Measurements from ENCODE around the gene TM2D1.

Gene TM2D1

DNA sequence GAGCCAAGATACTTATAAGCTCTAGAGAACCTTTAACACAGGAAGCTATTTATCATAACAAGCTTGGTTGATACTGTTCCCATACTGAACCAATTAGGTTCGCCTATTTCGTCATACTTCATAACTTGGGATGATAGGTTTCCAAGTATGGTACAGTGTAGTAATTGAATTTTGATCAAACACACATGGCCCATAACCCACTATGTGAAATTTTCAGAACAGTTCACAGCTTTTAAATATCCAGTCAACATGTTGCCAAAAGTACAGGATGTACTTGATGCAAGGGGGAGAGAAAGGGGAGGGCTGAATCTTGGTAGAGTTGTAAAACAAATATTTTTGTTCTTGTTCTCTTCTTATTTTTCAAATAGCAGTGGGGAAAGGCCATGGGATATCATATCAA, 86.6 kb downstream of the TM2D1 start:
- Histone ChIP-seq H4K20me1 (ENCODE audit: control insufficient read depth, insufficient read depth, low read depth, low read length) (no peaks in the 10 kb centered on the region), H3K27ac (ENCODE audit: low read depth, low read length) (no peak overlapping the region)
- TF ChIP-seq EZH2phosphoT487 (IDR thresholded peaks at IDR 0.05; ENCODE audit: borderline replicate concordance, low read length): no peak
- TF ChIP-seq, protein P1, sequence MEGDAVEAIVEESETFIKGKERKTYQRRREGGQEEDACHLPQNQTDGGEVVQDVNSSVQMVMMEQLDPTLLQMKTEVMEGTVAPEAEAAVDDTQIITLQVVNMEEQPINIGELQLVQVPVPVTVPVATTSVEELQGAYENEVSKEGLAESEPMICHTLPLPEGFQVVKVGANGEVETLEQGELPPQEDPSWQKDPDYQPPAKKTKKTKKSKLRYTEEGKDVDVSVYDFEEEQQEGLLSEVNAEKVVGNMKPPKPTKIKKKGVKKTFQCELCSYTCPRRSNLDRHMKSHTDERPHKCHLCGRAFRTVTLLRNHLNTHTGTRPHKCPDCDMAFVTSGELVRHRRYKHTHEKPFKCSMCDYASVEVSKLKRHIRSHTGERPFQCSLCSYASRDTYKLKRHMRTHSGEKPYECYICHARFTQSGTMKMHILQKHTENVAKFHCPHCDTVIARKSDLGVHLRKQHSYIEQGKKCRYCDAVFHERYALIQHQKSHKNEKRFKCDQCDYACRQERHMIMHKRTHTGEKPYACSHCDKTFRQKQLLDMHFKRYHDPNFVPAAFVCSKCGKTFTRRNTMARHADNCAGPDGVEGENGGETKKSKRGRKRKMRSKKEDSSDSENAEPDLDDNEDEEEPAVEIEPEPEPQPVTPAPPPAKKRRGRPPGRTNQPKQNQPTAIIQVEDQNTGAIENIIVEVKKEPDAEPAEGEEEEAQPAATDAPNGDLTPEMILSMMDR (IDR thresholded peaks at IDR 0.05; ENCODE audit: low read depth, low read length, poor library complexity, severe bottlenecking): no peak

DNA sequence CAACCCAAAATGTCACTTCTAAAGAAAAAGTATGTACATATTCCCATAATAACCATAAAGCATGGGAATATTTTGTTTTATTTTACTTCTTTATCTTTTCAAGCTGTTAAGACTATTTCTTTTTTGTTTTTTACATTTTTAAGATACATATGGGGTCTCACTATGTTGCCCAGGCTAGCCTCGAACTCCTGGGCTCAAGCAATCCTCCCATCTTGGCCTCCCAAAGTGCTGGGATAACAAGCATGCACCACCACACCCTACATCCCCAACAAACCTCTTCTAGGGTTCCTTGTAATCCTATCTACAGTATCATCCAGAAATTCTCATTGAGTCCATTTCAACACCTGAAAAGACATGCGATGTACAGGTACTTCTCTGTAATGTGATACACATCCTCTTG, 87.5 kb downstream of the TM2D1 start:
- H3K9me3 ChIP-seq (ENCODE audit: control insufficient read depth, insufficient read depth, low read length): no peaks in the 10 kb centered on the region
- H3K36me3 ChIP-seq (ENCODE audit: control insufficient read depth, low read length): no peaks in the 10 kb centered on the region
- H3K79me2 ChIP-seq (ENCODE audit: control insufficient read depth, low read length): no peaks in the 10 kb centered on the region
- no peak overlapping the region for H3K4me2 ChIP-seq (ENCODE audit: low read length)
- no peaks in the 10 kb centered on the region for H3K9me2 ChIP-seq (replicated peaks; ENCODE audit: control insufficient read depth, low read length)
- H3K4me1 ChIP-seq (ENCODE audit: control insufficient read depth, low read length): peaks cover 9% of the 10 kb centered on the region
- 0 out of 2 replicates have a peak, but pooled peaks cover 5% of the 10 kb centered on the region for H3K27me3 ChIP-seq (ENCODE audit: control insufficient read depth, low read length)
- H3K4me3 ChIP-seq (ENCODE audit: low read length): no peak overlapping the region
- H3F3A ChIP-seq (ENCODE audit: control insufficient read depth, insufficient read depth): no peaks in the 10 kb centered on the region
- no peak overlapping the region for H3K27ac ChIP-seq (ENCODE audit: low read depth, low read length)
- no peaks in the 10 kb centered on the region for H4K20me1 ChIP-seq (ENCODE audit: control insufficient read depth, insufficient read depth, low read depth, low read length)
- TF ChIP-seq, protein P1 (IDR thresholded peaks at IDR 0.05; ENCODE audit: low read depth, low read length, poor library complexity, severe bottlenecking): no peak
- TF ChIP-seq EZH2phosphoT487 (IDR thresholded peaks at IDR 0.05; ENCODE audit: borderline replicate concordance, low read length): no peak

More for the DNA sequence above, 86.6 kb downstream of the TM2D1 start:
- Histone ChIP-seq H3K4me2 (ENCODE audit: low read length) (no peak overlapping the region), H3F3A (ENCODE audit: control insufficient read depth, insufficient read depth) (no peaks in the 10 kb centered on the region), H3K79me2 (ENCODE audit: control insufficient read depth, low read length) (no peaks in the 10 kb centered on the region), H3K27me3 (ENCODE audit: control insufficient read depth, low read length) (0 out of 2 replicates have a peak, but pooled peaks cover 5% of the 10 kb centered on the region), H3K9me2 (replicated peaks; ENCODE audit: control insufficient read depth, low read length) (no peaks in the 10 kb centered on the region), H3K36me3 (ENCODE audit: control insufficient read depth, low read length) (no peaks in the 10 kb centered on the region), H3K9me3 (ENCODE audit: control insufficient read depth, insufficient read depth, low read length) (no peaks in the 10 kb centered on the region), H3K4me3 (ENCODE audit: low read length) (no peak overlapping the region), H3K4me1 (ENCODE audit: control insufficient read depth, low read length) (peaks cover 9% of the 10 kb centered on the region)

DNA sequence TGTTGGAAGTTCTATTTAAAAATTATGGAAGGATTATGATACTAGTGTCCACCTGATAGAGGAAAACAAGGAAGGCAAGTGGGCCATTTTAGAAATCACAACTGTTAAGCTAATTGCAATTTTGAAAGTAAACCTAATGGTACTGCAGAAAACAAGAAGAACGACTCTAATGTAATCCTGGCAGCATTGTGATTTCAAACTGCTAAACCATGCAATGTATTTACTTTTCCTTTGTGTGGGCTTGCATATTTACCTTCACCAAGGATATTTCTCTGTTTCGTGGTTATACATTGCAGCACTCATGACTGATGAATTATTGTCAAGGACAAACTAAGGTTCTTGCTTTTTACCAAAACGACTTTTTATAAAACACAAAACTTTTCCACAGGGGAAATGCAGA, 88.1 kb downstream of the TM2D1 start:
- no peaks in the 10 kb centered on the region for H4K20me1 ChIP-seq (ENCODE audit: control insufficient read depth, insufficient read depth, low read depth, low read length)
- no peak overlapping the region for H3K4me2 ChIP-seq (ENCODE audit: low read length)
- H3K4me1 ChIP-seq (ENCODE audit: control insufficient read depth, low read length): peaks cover 6% of the 10 kb centered on the region
- no peaks in the 10 kb centered on the region for H3K36me3 ChIP-seq (ENCODE audit: control insufficient read depth, low read length)
- TF ChIP-seq, protein P1 (IDR thresholded peaks at IDR 0.05; ENCODE audit: low read depth, low read length, poor library complexity, severe bottlenecking): no peak
- no peak for TF ChIP-seq EZH2phosphoT487 (IDR thresholded peaks at IDR 0.05; ENCODE audit: borderline replicate concordance, low read length)
- no peak overlapping the region for H3K27ac ChIP-seq (ENCODE audit: low read depth, low read length)
- H3K79me2 ChIP-seq (ENCODE audit: control insufficient read depth, low read length): no peaks in the 10 kb centered on the region
- H3K27me3 ChIP-seq (ENCODE audit: control insufficient read depth, low read length): 0 out of 2 replicates have a peak, but pooled peaks cover 5% of the 10 kb centered on the region
- no peaks in the 10 kb centered on the region for H3K9me2 ChIP-seq (replicated peaks; ENCODE audit: control insufficient read depth, low read length)
- no peaks in the 10 kb centered on the region for H3F3A ChIP-seq (ENCODE audit: control insufficient read depth, insufficient read depth)
- H3K9me3 ChIP-seq (ENCODE audit: control insufficient read depth, insufficient read depth, low read length): no peaks in the 10 kb centered on the region
- no peak overlapping the region for H3K4me3 ChIP-seq (ENCODE audit: low read length)
